HCT116 (cell line): ENCODE measurements around the gene UTF1.

Source experiments
- CTCF ChIP-seq, 3 experiments: fragments of 200-600 bp in 1 of 3; sonication (generic) in 1 of 3; IDR thresholded peaks in 2 of 3; conservative IDR thresholded peaks in 1 of 3; 2 replicates each; pipeline ENCODE4 v1.5.1; 2012 to 2017; ENCODE audit warnings: low read depth in 2 of 3, low read length in 2 of 3, antibody characterized with exemption in 1 of 3, borderline replicate concordance in 1 of 3, control low read depth in 1 of 3, mild to moderate bottlenecking in 1 of 3, mixed read lengths in 1 of 3, mixed run types in 1 of 3, moderate library complexity in 1 of 3; ENCODE audit not compliant: insufficient read depth in 1 of 3
- POLR2AphosphoS5 ChIP-seq: IDR thresholded peaks from 2 replicates; pipeline ENCODE4 v1.6.1; 2011; ENCODE audit warnings: mild to moderate bottlenecking, low read depth, low read length, moderate library complexity
- RAD21 ChIP-seq: IDR thresholded peaks from 2 replicates; pipeline ENCODE4 v1.6.1; 2012; ENCODE audit warnings: low read depth, mild to moderate bottlenecking
- SP1 ChIP-seq: IDR thresholded peaks from 2 replicates; pipeline ENCODE4 v1.6.1; 2012; ENCODE audit warnings: low read depth

GRCh38 chr10:133211959-133212852, 17.8 kb upstream of the UTF1 start:
- TF ChIP-seq CTCF (IDR thresholded peaks at IDR 0.05 in 2 of 3, conservative IDR thresholded peaks at IDR 0.05 in 1 of 3; ENCODE audit: borderline replicate concordance in 1 of 3, insufficient read depth in 1 of 3, low read depth in 2 of 3, low read length in 2 of 3) (no peak), SP1 (no peak), RAD21 (no peak), POLR2AphosphoS5 (no peak)
